HepG2 (cell line): ENCODE measurements around the gene DIAPH3. TPM values are rescaled to one million over a fixed set of nuclear protein-coding genes. Genes with fewer than 3 reads are reported as not detected.

Source experiments
- ATAC-seq: fragments of 200-7000 bp; cut with Tn5 transposase; 3 replicates; pipeline ENCODE4 v1.9.1; 2020; ENCODE audit warnings: mild to moderate bottlenecking, moderate library complexity
- BruUV-seq: library from RNA; stranded (reverse); fragments of 400-500 nt; replicated peaks from 2 replicates; lab custom pipeline; 2021; lab: Mats Ljungman, UMichigan
- CTCF ChIA-PET: fragments of 300-600 bp; formaldehyde crosslinking; extraction: SDS; loops from one replicate; lab custom pipeline; 2021; ENCODE audit warnings: low total read pairs, inconsistent platforms, low intra/inter-chr PET ratio; lab: Yijun Ruan, JAX
- POLR2A ChIA-PET: fragments of 350-600 bp; sonication (Branson Sonifier 250); formaldehyde crosslinking; loops from one replicate; lab custom pipeline; 2020; ENCODE audit warnings: antibody characterized with exemption, inconsistent platforms; lab: Yijun Ruan, JAX
- DNase-seq: peaks from one replicate; pipeline ENCODE4 v3.0.0-alpha.2; 2015; ENCODE audit warnings: low spot score
- FAIRE-seq: peaks from 3 replicates; lab custom pipeline; 2011; peaks lifted over from hg19 to GRCh38; lab: Jason Lieb, UNC
- H2AFZ ChIP-seq: one replicate; pipeline ENCODE4 v1.6.1; 2011; ENCODE audit warnings: low read length, inconsistent platforms
- H3K27ac ChIP-seq: fragments of 300-600 bp; 3 replicates; pipeline ENCODE4 v1.8.0; 2011; ENCODE audit warnings: mixed run types, mild to moderate bottlenecking, mixed read lengths, low read length, inconsistent platforms; ENCODE audit not compliant: insufficient read depth; ENCODE audit errors: extremely low read length
- H3K27me3 ChIP-seq, 2 experiments: fragments of 200-600 bp in 1 of 2; 2 replicates in 1 of 2; 3 replicates in 1 of 2; pipeline versions ENCODE4 v1.6.0 to v1.8.0; 2011; ENCODE audit warnings: low read length in 2 of 2, mild to moderate bottlenecking in 2 of 2, moderate library complexity in 2 of 2, inconsistent platforms in 1 of 2; ENCODE audit not compliant: insufficient read depth in 2 of 2, control insufficient read depth in 1 of 2
- H3K36me3 ChIP-seq, 2 experiments: fragments of 200-600 bp in 1 of 2; replicated peaks in 1 of 2; 2 replicates in 1 of 2; 3 replicates in 1 of 2; pipeline versions ENCODE4 v1.5.1 to v1.8.0; 2011; ENCODE audit warnings: low read length in 2 of 2, inconsistent platforms in 1 of 2; ENCODE audit not compliant: insufficient read depth in 2 of 2, control insufficient read depth in 1 of 2
- H3K4me1 ChIP-seq: 2 replicates; pipeline ENCODE4 v1.5.1; 2012; ENCODE audit warnings: low read length, inconsistent platforms; ENCODE audit not compliant: insufficient read depth
- H3K4me2 ChIP-seq: 2 replicates; pipeline ENCODE4 v1.6.0; 2011; ENCODE audit warnings: low read depth, low read length, inconsistent platforms
- H3K4me3 ChIP-seq, 3 experiments: fragments of 200-600 bp in 1 of 3; sonication (generic), shearing (Covaris generic) in 1 of 3; replicated peaks in 1 of 3; 2 replicates each; pipeline ENCODE4 v1.5.1; 2011 to 2016; ENCODE audit warnings: low read length in 3 of 3, inconsistent platforms in 2 of 3, low read depth in 2 of 3, mild to moderate bottlenecking in 2 of 3, control low read depth in 1 of 3, mixed read lengths in 1 of 3; ENCODE audit not compliant: insufficient read depth in 1 of 3
- H3K79me2 ChIP-seq: one replicate; pipeline ENCODE4 v1.6.1; 2011; ENCODE audit warnings: low read length, inconsistent platforms; ENCODE audit not compliant: insufficient read depth
- H3K9ac ChIP-seq: 2 replicates; pipeline ENCODE4 v1.6.0; 2011; ENCODE audit warnings: mild to moderate bottlenecking, low read depth, low read length, inconsistent platforms; ENCODE audit not compliant: insufficient read depth
- H3K9me3 ChIP-seq: 2 replicates; pipeline ENCODE4 v1.5.1; 2012; ENCODE audit warnings: mild to moderate bottlenecking, low read length
- H4K20me1 ChIP-seq: 2 replicates; pipeline ENCODE4 v1.6.0; 2011; ENCODE audit warnings: inconsistent platforms, mild to moderate bottlenecking, low read length, moderate library complexity; ENCODE audit not compliant: insufficient read depth
- ATF7 ChIP-seq, 2 experiments: fragments of 450-650 bp in 1 of 2; sonication (generic) in 1 of 2; formaldehyde crosslinking in 1 of 2; IDR thresholded peaks; 2 replicates each; pipeline versions ENCODE4 v1.4.0 to v1.6.1; 2016 to 2020; ENCODE audit warnings: antibody characterized with exemption in 1 of 2, mild to moderate bottlenecking in 1 of 2, missing genetic modification reagents in 1 of 2
- FOXO1 ChIP-seq: sonication (generic); formaldehyde crosslinking; IDR thresholded peaks from 2 replicates; pipeline ENCODE4 v1.4.0; 2020; ENCODE audit warnings: missing genetic modification reagents
- KLF16 ChIP-seq, 2 experiments: sonication (generic) in 1 of 2; formaldehyde crosslinking in 1 of 2; IDR thresholded peaks; 2 replicates each; pipeline versions ENCODE4 v1.6.1 to v1.8.0; 2016 to 2023; ENCODE audit warnings: missing genetic modification reagents in 2 of 2, missing compliant biosample characterization in 1 of 2
- NAIF1 ChIP-seq: sonication (generic); formaldehyde crosslinking; IDR thresholded peaks from 2 replicates; pipeline ENCODE4 v1.5.0; 2020; ENCODE audit warnings: mild to moderate bottlenecking, missing genetic modification reagents, borderline replicate concordance
- NR2C2 ChIP-seq: sonication (generic); formaldehyde crosslinking; IDR thresholded peaks from 2 replicates; pipeline ENCODE4 v1.4.0; 2020; ENCODE audit warnings: missing genetic modification reagents, mild to moderate bottlenecking, moderate library complexity, borderline replicate concordance
- PITX1 ChIP-seq: sonication (generic); formaldehyde crosslinking; IDR thresholded peaks from 2 replicates; pipeline ENCODE4 v1.5.1; 2020; ENCODE audit warnings: mild to moderate bottlenecking, missing genetic modification reagents
- TRIM24 ChIP-seq: sonication (generic); formaldehyde crosslinking; IDR thresholded peaks from 2 replicates; pipeline ENCODE4 v1.8.0; 2022; ENCODE audit warnings: mild to moderate bottlenecking, missing genetic modification reagents
- ZFP37 ChIP-seq: sonication (generic); formaldehyde crosslinking; IDR thresholded peaks from 2 replicates; pipeline ENCODE4 v1.4.0; 2020; ENCODE audit warnings: missing genetic modification reagents, borderline replicate concordance
- ZNF3 ChIP-seq: IDR thresholded peaks from 2 replicates; pipeline ENCODE4 v1.7.0; 2017; ENCODE audit warnings: inconsistent platforms
- in situ Hi-C: cut with HindIII; loops from 2 replicates; pipeline ENCODE4 v1.10.0; 2017; ENCODE audit warnings: low pct_unique_long_range_greater_than_20kb; ENCODE audit not compliant: extremely low pct_ligation_motif_present
- intact Hi-C: fragments of 100-400 bp; cut with micrococcal nuclease; formaldehyde crosslinking; loops from one replicate; pipeline ENCODE4 v1.10.0; 2022; ENCODE audit not compliant: unreplicated experiment
- polyA plus RNA-seq, 8 experiments: library from polyadenylated mRNA; depleted of rRNA in 3 of 8; stranded (reverse) in 7 of 8; unstranded in 1 of 8; fragments of >200 nt; fragmentation: Illumina TruSeq in 4 of 8; extraction: Trizol in 4 of 8; gene quantifications; 2 replicates each; pipeline versions ENCODE4 v1.2.1 to v1.2.3, GENCODE V29; 2011 to 2016; ENCODE audit warnings: low read depth in 4 of 8, missing spikeins in 1 of 8, mixed read lengths in 1 of 8; ENCODE audit not compliant: insufficient read depth in 1 of 8
- total RNA-seq, 5 experiments: library from RNA; depleted of rRNA; stranded (reverse); fragments of >200 nt; fragmentation: Illumina TruSeq; extraction: Trizol; gene quantifications; 2 replicates each; pipeline ENCODE4 v1.2.3, GENCODE V29; 2016; ENCODE audit warnings: low read depth in 1 of 5
- TF ChIP-seq, protein P1 (sequence below): sonication (generic); formaldehyde crosslinking; IDR thresholded peaks from 2 replicates; pipeline ENCODE4 v1.8.1; 2023; ENCODE audit warnings: mild to moderate bottlenecking, missing genetic modification reagents
- TF ChIP-seq, protein P2 (sequence below): IDR thresholded peaks from 2 replicates; pipeline ENCODE4 v1.6.1; 2016; ENCODE audit warnings: missing biosample characterization, missing genetic modification reagents, low read depth

DIAPH3 gene
- total and polyA plus RNA-seq, 2 of the 13 experiments (the other 11 are each of a cell fraction or from before 2014, with no cell fraction given) = 4.0 to 9.3 TPM

DNA sequence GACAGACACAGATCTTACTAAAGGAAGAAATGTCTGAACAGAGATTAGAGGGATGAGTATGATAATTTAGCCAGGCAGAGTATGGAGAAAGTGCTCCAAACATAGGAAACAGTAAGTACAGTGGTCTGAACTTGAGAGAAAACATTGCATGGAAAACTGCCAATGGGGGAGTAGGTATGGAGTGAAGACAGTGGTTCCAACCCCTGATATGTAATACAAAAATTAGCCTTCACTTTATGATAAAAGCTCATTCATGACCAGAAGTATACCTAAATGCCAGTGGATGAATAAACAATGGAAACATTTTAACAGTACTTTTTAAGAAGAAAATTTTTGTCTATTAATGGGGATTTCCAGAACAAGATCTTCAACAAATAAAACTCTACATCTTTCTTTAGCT, 334.0 kb downstream of the DIAPH3 start:
- DNase-seq = no peak
- in situ Hi-C loops = no loop called here

More for the DNA sequence above, 334.0 kb downstream of the DIAPH3 start:
- TF ChIP-seq PITX1 (no peak), KLF16 (CRISPR knock-in tag; IDR thresholded peaks at IDR 0.05) (no peak), ZNF3 (CRISPR knock-in tag) (no peak), NAIF1 (CRISPR knock-in tag) (no peak), NR2C2 (CRISPR knock-in tag) (no peak), ATF7 (IDR thresholded peaks at IDR 0.05) (no peak), ATF7 (CRISPR knock-in tag; IDR thresholded peaks at IDR 0.05) (no peak), ZFP37 (CRISPR knock-in tag) (no peak), TRIM24 (no peak), FOXO1 (no peak)
- TF ChIP-seq, protein P1, sequence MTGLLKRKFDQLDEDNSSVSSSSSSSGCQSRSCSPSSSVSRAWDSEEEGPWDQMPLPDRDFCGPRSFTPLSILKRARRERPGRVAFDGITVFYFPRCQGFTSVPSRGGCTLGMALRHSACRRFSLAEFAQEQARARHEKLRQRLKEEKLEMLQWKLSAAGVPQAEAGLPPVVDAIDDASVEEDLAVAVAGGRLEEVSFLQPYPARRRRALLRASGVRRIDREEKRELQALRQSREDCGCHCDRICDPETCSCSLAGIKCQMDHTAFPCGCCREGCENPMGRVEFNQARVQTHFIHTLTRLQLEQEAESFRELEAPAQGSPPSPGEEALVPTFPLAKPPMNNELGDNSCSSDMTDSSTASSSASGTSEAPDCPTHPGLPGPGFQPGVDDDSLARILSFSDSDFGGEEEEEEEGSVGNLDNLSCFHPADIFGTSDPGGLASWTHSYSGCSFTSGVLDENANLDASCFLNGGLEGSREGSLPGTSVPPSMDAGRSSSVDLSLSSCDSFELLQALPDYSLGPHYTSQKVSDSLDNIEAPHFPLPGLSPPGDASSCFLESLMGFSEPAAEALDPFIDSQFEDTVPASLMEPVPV (CRISPR knock-in tag) = no peak
- TF ChIP-seq, protein P2, sequence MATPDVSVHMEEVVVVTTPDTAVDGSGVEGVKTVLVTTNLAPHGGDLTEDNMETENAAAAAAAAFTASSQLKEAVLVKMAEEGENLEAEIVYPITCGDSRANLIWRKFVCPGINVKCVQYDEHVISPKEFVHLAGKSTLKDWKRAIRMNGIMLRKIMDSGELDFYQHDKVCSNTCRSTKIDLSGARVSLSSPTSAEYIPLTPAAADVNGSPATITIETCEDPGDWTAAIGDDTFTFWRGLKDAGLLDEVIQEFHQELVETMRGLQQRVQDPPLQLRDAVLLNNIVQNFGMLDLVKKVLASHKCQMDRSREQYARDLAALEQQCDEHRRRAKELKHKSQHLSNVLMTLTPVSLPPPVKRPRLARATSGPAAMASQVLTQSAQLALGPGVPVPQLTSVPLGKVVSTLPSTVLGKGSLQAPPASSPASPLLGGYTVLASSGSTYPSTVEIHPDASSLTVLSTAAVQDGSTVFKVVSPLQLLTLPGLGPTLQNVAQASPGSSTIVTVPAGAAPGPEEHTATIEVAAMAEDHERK (CRISPR knock-in tag) = no peak
- H3K4me1 ChIP-seq = no peaks in the 10 kb centered on the region
- no peak for ATAC-seq
- no peak overlapping the region for H2AFZ ChIP-seq
- no peaks in the 10 kb centered on the region for H3K79me2 ChIP-seq
- FAIRE-seq = no peak
- H3K27ac ChIP-seq = no peak overlapping the region
- intact Hi-C loops = no loop called here
- H3K9me3 ChIP-seq = no peaks in the 10 kb centered on the region
- no peak overlapping the region for H3K9ac ChIP-seq
- ChIA-PET POLR2A (no interaction called here), CTCF (no interaction called here)
- no peaks in the 10 kb centered on the region for H3K27me3 ChIP-seq
- H3K36me3 ChIP-seq = no peaks in the 10 kb centered on the region
- no peak overlapping the region for H3K4me3 ChIP-seq
- no TSS peak for BruUV-seq
- no peaks in the 10 kb centered on the region for H4K20me1 ChIP-seq
- no peak overlapping the region for H3K4me2 ChIP-seq
